ENCODE data around the gene ACAP2. TPM values are rescaled to one million over a fixed set of nuclear protein-coding genes. Genes with fewer than 3 reads are reported as not detected.
"Not testable (repeated sequence)": the region's sequence is repeated elsewhere in the genome, so short reads cannot be mapped to it uniquely, and the experiment has no call there.

ACAP2 gene
- total RNA-seq, 4 donors from 2014 or later, result 31.8 to 85.8 (median 43.9) TPM

DNA sequence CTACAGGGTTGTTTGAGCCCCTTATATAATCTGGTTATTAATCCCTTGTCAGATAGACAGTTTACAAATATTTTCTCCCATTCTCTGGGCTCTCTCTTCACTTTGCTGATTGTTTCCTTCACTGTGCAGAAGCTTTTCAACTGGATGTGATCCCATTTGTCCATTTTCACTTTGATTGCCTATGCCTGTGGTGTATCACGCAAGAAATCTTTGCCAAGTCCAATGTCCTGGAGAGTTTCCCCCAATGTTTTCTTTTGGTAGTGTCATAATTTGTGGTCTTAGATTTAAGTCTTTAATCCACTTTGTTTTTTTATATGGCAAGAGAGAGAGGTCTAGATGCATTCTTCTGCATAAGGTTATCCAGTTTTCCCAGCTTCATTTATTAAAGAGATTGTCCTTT is 212.6 kb downstream of the ACAP2 start:
- 100% methylated on average over 1 of the region's 1 CpG for WGBS
- H3K36me3 ChIP-seq, result peaks cover 0 to 11% (median 3%) of the 10 kb centered on the region in 4 donors
- TF ChIP-seq POLR2A (IDR thresholded peaks at IDR 0.05; ENCODE audit: low read depth) (no peak), EP300 (IDR thresholded peaks at IDR 0.05) (no peak), POLR2AphosphoS5 (IDR thresholded peaks at IDR 0.05) (no peak)
- TF ChIP-seq, protein P1, sequence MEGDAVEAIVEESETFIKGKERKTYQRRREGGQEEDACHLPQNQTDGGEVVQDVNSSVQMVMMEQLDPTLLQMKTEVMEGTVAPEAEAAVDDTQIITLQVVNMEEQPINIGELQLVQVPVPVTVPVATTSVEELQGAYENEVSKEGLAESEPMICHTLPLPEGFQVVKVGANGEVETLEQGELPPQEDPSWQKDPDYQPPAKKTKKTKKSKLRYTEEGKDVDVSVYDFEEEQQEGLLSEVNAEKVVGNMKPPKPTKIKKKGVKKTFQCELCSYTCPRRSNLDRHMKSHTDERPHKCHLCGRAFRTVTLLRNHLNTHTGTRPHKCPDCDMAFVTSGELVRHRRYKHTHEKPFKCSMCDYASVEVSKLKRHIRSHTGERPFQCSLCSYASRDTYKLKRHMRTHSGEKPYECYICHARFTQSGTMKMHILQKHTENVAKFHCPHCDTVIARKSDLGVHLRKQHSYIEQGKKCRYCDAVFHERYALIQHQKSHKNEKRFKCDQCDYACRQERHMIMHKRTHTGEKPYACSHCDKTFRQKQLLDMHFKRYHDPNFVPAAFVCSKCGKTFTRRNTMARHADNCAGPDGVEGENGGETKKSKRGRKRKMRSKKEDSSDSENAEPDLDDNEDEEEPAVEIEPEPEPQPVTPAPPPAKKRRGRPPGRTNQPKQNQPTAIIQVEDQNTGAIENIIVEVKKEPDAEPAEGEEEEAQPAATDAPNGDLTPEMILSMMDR (IDR thresholded peaks at IDR 0.05), result no peak
- intact Hi-C loops (cut with DNase I), result no loop called here
- H3K4me3 ChIP-seq, result no peak overlapping the region
- H3K27ac ChIP-seq (replicated peaks in 1 of 4), result no peak overlapping the region
- H3K4me1 ChIP-seq, result peaks cover 0 to 6% (median 0%) of the 10 kb centered on the region in 4 donors
- H3K9me3 ChIP-seq, result no peaks in the 10 kb centered on the region
- no peaks in the 10 kb centered on the region for H3K27me3 ChIP-seq
- DNase-seq (ENCODE audit: extremely low spot score), result no peak

GRCh38 chr3:195228886-195229285 is 213.9 kb downstream of the ACAP2 start:
- H3K27me3 ChIP-seq; H3K4me3 ChIP-seq; H3K27ac ChIP-seq (replicated peaks in 1 of 4); DNase-seq (ENCODE audit: extremely low spot score); H3K9me3 ChIP-seq; intact Hi-C loops (cut with DNase I): not testable (repeated sequence)
- peaks cover 0 to 11% (median 3%) of the 10 kb centered on the region in 4 donors for H3K36me3 ChIP-seq
- peaks cover 5 to 13% (median 9%) of the 10 kb centered on the region in 4 donors for H3K4me1 ChIP-seq
- WGBS, result 96% methylated on average over 5 of the region's 5 CpGs

- Histone ChIP-seq H3K4me1 (peaks cover 15 to 23% (median 19%) of the 10 kb centered on the region in 4 donors), H3K4me3 (no peak overlapping the region), H3K9me3 (no peaks in the 10 kb centered on the region), H3K36me3 (peaks cover 0 to 11% (median 3%) of the 10 kb centered on the region in 4 donors), H3K27me3 (no peaks in the 10 kb centered on the region), H3K27ac (replicated peaks in 1 of 4) (no peak overlapping the region)
- 98% methylated on average over 5 of the region's 6 CpGs for WGBS
- TF ChIP-seq POLR2A (IDR thresholded peaks at IDR 0.05; ENCODE audit: low read depth) (no peak), EP300 (IDR thresholded peaks at IDR 0.05) (no peak), POLR2AphosphoS5 (IDR thresholded peaks at IDR 0.05) (no peak)
- TF ChIP-seq, protein P1 (IDR thresholded peaks at IDR 0.05), result no peak
- intact Hi-C loops (cut with DNase I), result no loop called here
- DNase-seq (ENCODE audit: extremely low spot score), result no peak
Observed at GRCh38 chr3:195227871-195228270, 214.9 kb downstream of the ACAP2 start.

GRCh38 chr3:195226900-195227447 is 215.8 kb downstream of the ACAP2 start:
- Histone ChIP-seq H3K27ac (replicated peaks in 1 of 4) (no peak overlapping the region), H3K36me3 (peaks cover 0 to 11% (median 3%) of the 10 kb centered on the region in 4 donors), H3K27me3 (no peaks in the 10 kb centered on the region), H3K4me3 (no peak overlapping the region), H3K9me3 (no peaks in the 10 kb centered on the region), H3K4me1 (peaks cover 23 to 32% (median 28%) of the 10 kb centered on the region in 4 donors)
- intact Hi-C loops (cut with DNase I), result no loop called here
- WGBS, result 70% methylated on average over 9 of the region's 9 CpGs
- no peak for TF ChIP-seq EP300 (IDR thresholded peaks at IDR 0.05)
- TF ChIP-seq, protein P1 (IDR thresholded peaks at IDR 0.05), result peak in 1 of 3 experiments; percentile 29
- TF ChIP-seq POLR2AphosphoS5 (IDR thresholded peaks at IDR 0.05), result no peak
- peak; percentile 62 for DNase-seq (ENCODE audit: extremely low spot score)

DNA sequence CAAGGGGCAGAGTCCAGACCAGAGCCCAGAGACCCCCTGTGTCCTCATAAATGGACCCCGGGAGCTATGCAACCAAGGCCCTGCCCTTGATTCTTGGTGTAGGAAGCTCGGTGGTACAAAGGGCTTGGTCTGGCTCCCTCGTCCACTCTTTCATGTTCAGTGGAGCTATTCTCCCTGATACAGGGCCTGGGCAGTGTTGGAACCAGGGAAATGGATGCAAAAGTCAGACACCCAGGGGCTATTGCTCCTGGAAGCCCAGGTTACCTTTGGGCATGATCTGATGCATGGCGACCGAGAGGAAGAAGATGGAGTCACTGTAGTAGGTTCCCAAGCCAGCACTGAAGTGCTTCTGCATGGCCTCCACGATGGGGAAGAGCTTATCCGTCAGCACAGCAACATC is 216.4 kb downstream of the ACAP2 start:
- WGBS, result 100% methylated on average over 4 of the region's 7 CpGs
- Histone ChIP-seq H3K4me3 (no peak overlapping the region), H3K27me3 (no peaks in the 10 kb centered on the region), H3K4me1 (peaks cover 25 to 37% (median 33%) of the 10 kb centered on the region in 4 donors), H3K36me3 (peaks cover 0 to 11% (median 3%) of the 10 kb centered on the region in 4 donors), H3K27ac (replicated peaks in 1 of 4) (no peak overlapping the region), H3K9me3 (no peaks in the 10 kb centered on the region)
- intact Hi-C loops (cut with DNase I), result no loop called here
- TF ChIP-seq, protein P1 (IDR thresholded peaks at IDR 0.05), result no peak
- TF ChIP-seq EP300 (IDR thresholded peaks at IDR 0.05) (no peak), POLR2AphosphoS5 (IDR thresholded peaks at IDR 0.05) (no peak), POLR2A (IDR thresholded peaks at IDR 0.05; ENCODE audit: low read depth) (no peak)
- no peak for DNase-seq (ENCODE audit: extremely low spot score)
